Right lobe of liver (tissue), 4 donors: Measurements from ENCODE around the gene ARHGEF33.

Experiments used
- POLR2A ChIP-seq: fragments of 450-650 bp; IDR thresholded peaks from one replicate; pipeline ENCODE4 v1.6.1; 2017; ENCODE audit warnings: antibody characterized with exemption, mild to moderate bottlenecking
- TF ChIP-seq, protein P1 (sequence below), 4 donors: fragments of 200-600 bp in 3 of 4; fragments of 450-650 bp in 1 of 4; IDR thresholded peaks; one replicate each; pipeline versions ENCODE4 v1.5.1 to v1.8.0; 2016 to 2022; ENCODE audit warnings: antibody characterized with exemption in 4 of 4, mild to moderate bottlenecking in 2 of 4
- donor health status: DM: no; HTN: no; CAD: no.
- donor health status: DM: no; HTN: no; CAD: no.
- donor health status: DM: no; HTN: yes; CAD: no.

DNA sequence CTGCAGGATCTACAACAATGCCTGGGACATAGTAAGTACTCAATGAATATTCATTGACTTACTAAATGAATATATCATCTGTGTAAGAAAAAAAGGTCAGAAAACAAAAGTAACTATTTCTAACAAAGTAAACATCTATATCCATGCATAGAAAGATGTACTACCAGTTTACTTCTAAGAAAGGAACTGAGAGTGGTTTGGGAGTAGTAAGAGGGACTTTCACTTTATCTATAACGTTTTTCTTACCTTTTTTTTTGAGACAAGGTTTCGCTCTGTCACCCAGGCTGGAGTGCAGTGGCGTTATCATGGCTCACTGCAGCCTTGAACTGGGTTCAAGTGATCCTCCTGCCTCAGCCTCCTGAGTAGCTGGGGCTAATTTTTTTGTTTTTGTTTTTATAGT lies 39.6 kb upstream of the ARHGEF33 start:
- TF ChIP-seq, protein P1, sequence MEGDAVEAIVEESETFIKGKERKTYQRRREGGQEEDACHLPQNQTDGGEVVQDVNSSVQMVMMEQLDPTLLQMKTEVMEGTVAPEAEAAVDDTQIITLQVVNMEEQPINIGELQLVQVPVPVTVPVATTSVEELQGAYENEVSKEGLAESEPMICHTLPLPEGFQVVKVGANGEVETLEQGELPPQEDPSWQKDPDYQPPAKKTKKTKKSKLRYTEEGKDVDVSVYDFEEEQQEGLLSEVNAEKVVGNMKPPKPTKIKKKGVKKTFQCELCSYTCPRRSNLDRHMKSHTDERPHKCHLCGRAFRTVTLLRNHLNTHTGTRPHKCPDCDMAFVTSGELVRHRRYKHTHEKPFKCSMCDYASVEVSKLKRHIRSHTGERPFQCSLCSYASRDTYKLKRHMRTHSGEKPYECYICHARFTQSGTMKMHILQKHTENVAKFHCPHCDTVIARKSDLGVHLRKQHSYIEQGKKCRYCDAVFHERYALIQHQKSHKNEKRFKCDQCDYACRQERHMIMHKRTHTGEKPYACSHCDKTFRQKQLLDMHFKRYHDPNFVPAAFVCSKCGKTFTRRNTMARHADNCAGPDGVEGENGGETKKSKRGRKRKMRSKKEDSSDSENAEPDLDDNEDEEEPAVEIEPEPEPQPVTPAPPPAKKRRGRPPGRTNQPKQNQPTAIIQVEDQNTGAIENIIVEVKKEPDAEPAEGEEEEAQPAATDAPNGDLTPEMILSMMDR (IDR thresholded peaks at IDR 0.05): no peak
- no peak for TF ChIP-seq POLR2A
